WTC11 (cell line): ENCODE measurements around the gene P2RY11.

ENCODE experiments used
- CREM ChIP-seq: sonication (generic); formaldehyde crosslinking; IDR thresholded peaks from 2 replicates; pipeline ENCODE4 v1.8.1; 2022; ENCODE audit warnings: mild to moderate bottlenecking, missing genetic modification reagents, moderate library complexity
- CTCF ChIP-seq: fragments of 200-600 bp; IDR thresholded peaks from 2 replicates; pipeline ENCODE4 v1.8.0; 2022; ENCODE audit warnings: antibody characterized with exemption
- NFYB ChIP-seq: sonication (generic); formaldehyde crosslinking; conservative IDR thresholded peaks from 2 replicates; pipeline ENCODE4 v1.8.0; 2022; ENCODE audit warnings: low read depth, missing genetic modification reagents
- TP53 ChIP-seq: sonication (generic); formaldehyde crosslinking; IDR thresholded peaks from 2 replicates; pipeline ENCODE4 v1.8.1; 2023; ENCODE audit warnings: mild to moderate bottlenecking, missing genetic modification reagents
- ZNF263 ChIP-seq: sonication (generic); formaldehyde crosslinking; IDR thresholded peaks from 2 replicates; pipeline ENCODE4 v1.8.1; 2022; ENCODE audit warnings: low read depth, mild to moderate bottlenecking, moderate library complexity, missing genetic modification reagents
- TF ChIP-seq, protein P1 (sequence below): fragments of 250-450 bp; sonication (Bioruptor Pico); IDR thresholded peaks from 2 replicates; pipeline ENCODE4 v1.8.0; 2021; ENCODE audit warnings: mild to moderate bottlenecking

- TF ChIP-seq NFYB, result 0 out of 2 replicates have a peak, but pooled peaks have one; percentile 17
- no peak for TF ChIP-seq CREM (CRISPR knock-in tag)
- no peak for TF ChIP-seq CTCF
- no peak for TF ChIP-seq TP53 (CRISPR knock-in tag)
- TF ChIP-seq, protein P1, sequence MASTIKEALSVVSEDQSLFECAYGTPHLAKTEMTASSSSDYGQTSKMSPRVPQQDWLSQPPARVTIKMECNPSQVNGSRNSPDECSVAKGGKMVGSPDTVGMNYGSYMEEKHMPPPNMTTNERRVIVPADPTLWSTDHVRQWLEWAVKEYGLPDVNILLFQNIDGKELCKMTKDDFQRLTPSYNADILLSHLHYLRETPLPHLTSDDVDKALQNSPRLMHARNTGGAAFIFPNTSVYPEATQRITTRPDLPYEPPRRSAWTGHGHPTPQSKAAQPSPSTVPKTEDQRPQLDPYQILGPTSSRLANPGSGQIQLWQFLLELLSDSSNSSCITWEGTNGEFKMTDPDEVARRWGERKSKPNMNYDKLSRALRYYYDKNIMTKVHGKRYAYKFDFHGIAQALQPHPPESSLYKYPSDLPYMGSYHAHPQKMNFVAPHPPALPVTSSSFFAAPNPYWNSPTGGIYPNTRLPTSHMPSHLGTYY (CRISPR knock-in tag), result 0 out of 2 replicates have a peak, but pooled peaks have one; percentile 60
- TF ChIP-seq ZNF263 (CRISPR knock-in tag), result 0 out of 2 replicates have a peak, but pooled peaks have one; percentile 13
Observed at GRCh38 chr19:10113964-10114650, 2.6 kb downstream of the P2RY11 start.
